Glomerular endothelial cell (primary cell): ENCODE results near the gene RAD52. TPM values are rescaled to one million over a fixed set of nuclear protein-coding genes. Genes with fewer than 3 reads are reported as not detected.

ENCODE experiments used
- DNase-seq: peaks from one replicate; pipeline ENCODE4 v3.0.0-alpha.2; 2011; ENCODE audit warnings: low read depth, low spot score; ENCODE audit errors: extremely low read depth
- total RNA-seq: library from RNA; depleted of rRNA; stranded (reverse); fragments of >200 nt; gene quantifications from 2 replicates; pipeline ENCODE4 v1.2.3, GENCODE V29; 2015

RAD52 gene
- total RNA-seq, 1 donor from 2014 or later: 10.6 TPM

- DNase-seq: no peak
Observed at GRCh38 chr12:916240-916639, 33.3 kb downstream of the RAD52 start.

GRCh38 chr12:915090-915489 is 34.4 kb downstream of the RAD52 start:
- no peak for DNase-seq

- DNase-seq: no peak
Observed at GRCh38 chr12:913919-914698, 35.4 kb downstream of the RAD52 start.

- no peak for DNase-seq
Observed at GRCh38 chr12:912466-913235, 36.8 kb downstream of the RAD52 start.

GRCh38 chr12:911191-911826 is 38.2 kb downstream of the RAD52 start:
- DNase-seq: no peak

GRCh38 chr12:910416-910815 is 39.1 kb downstream of the RAD52 start:
- no peak for DNase-seq

- no peak for DNase-seq
Observed at GRCh38 chr12:909861-910260, 39.6 kb downstream of the RAD52 start.

- no peak for DNase-seq
Observed at GRCh38 chr12:907413-908185, 41.9 kb downstream of the RAD52 start.

- no peak for DNase-seq
Observed at GRCh38 chr12:906062-906585, 43.4 kb downstream of the RAD52 start.

GRCh38 chr12:905261-906031 is 44.0 kb downstream of the RAD52 start:
- DNase-seq: no peak

GRCh38 chr12:904010-904414 is 45.5 kb downstream of the RAD52 start:
- no peak for DNase-seq

GRCh38 chr12:903055-903454 is 46.4 kb downstream of the RAD52 start:
- no peak for DNase-seq

- DNase-seq: no peak
Observed at GRCh38 chr12:902581-902980, 46.9 kb downstream of the RAD52 start.

- no peak for DNase-seq
Observed at GRCh38 chr12:897386-897785, 52.1 kb downstream of the RAD52 start.

- no peak for DNase-seq
Observed at GRCh38 chr12:896031-896430, 53.5 kb downstream of the RAD52 start.

- DNase-seq: no peak
Observed at GRCh38 chr12:894226-894625, 55.3 kb downstream of the RAD52 start.

GRCh38 chr12:886206-886605 is 63.3 kb downstream of the RAD52 start:
- DNase-seq: no peak

- no peak for DNase-seq
Observed at GRCh38 chr12:885701-886100, 63.8 kb downstream of the RAD52 start.

GRCh38 chr12:884746-885414 is 64.6 kb downstream of the RAD52 start:
- no peak for DNase-seq
